Measurements from ENCODE around the gene ZNF511.
"Not testable (repeated sequence)": the region's sequence is repeated elsewhere in the genome, so short reads cannot be mapped to it uniquely, and the experiment has no call there.

ZNF511 gene

DNA sequence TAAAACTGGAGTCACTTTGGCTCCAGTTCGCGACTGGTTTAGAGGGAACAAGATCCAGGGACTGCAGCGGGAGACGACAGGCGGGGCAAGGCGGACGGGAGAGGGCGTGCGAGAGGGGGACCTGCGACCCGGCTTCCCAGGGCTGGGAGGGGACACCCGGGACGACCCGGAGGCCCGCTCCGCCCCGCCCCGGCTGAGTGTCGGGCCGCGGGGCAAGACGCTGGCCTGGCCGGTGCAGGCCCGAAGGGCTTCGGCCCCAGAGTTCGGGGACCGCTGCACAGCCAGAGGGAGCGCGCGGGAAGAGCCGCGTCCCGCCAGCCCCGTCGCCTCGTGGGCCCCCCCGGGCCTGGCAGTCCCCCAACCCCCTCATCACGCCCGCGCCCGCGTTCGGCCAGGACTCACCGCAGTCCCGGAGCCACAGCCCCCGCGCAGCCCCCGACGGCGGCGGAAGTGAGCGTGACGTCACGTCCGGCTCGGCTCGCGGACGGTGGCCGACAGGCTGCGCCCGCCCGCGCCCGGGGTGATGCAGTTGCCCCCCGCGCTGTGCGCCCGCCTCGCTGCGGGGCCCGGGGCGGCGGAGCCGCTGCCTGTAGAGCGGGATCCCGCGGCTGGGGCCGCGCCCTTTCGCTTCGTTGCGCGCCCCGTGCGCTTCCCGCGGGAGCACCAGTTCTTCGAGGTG, at the start of gene ZNF511, which contains the start of gene TUBGCP2:
Gene ZNF511 (plus strand): TSS at position 494 of the 679 bp plus-strand sequence. CDS start 30 bp downstream, at position 524.
Gene TUBGCP2 (minus strand): TSS at position 452 of the 679 bp plus-strand sequence. CDS start 5,931 bp downstream, outside the sequence.
- H3K27me3 Mint-ChIP-seq = no peaks in the 10 kb centered on the region
- H3K27ac Mint-ChIP-seq = peak within 1 kb of the TSS; percentile 100
- no peaks in the 10 kb centered on the region for H3K9me3 Mint-ChIP-seq
- H3K4me3 Mint-ChIP-seq = peak within 1 kb of the TSS; percentile 98
- no peaks in the 10 kb centered on the region for H3K36me3 Mint-ChIP-seq
- H3K4me1 Mint-ChIP-seq = peaks cover 34% of the 10 kb centered on the region

GRCh38 chr10:133259602-133259989, 49.1 kb upstream of the ZNF511 start:
- Mint-ChIP-seq H3K27me3 (no peaks in the 10 kb centered on the region), H3K36me3 (no peaks in the 10 kb centered on the region), H3K4me3 (peak overlapping the region; percentile 77), H3K9me3 (no peaks in the 10 kb centered on the region), H3K4me1 (peaks cover 56% of the 10 kb centered on the region), H3K27ac (peak overlapping the region; percentile 82)

- Mint-ChIP-seq H3K4me1 (peaks cover 64% of the 10 kb centered on the region), H3K27ac (peak overlapping the region; percentile 65), H3K27me3 (no peaks in the 10 kb centered on the region), H3K36me3 (no peaks in the 10 kb centered on the region), H3K4me3 (peak overlapping the region; percentile 68), H3K9me3 (no peaks in the 10 kb centered on the region)
Observed at GRCh38 chr10:133260895-133261725, 47.6 kb upstream of the ZNF511 start.

DNA sequence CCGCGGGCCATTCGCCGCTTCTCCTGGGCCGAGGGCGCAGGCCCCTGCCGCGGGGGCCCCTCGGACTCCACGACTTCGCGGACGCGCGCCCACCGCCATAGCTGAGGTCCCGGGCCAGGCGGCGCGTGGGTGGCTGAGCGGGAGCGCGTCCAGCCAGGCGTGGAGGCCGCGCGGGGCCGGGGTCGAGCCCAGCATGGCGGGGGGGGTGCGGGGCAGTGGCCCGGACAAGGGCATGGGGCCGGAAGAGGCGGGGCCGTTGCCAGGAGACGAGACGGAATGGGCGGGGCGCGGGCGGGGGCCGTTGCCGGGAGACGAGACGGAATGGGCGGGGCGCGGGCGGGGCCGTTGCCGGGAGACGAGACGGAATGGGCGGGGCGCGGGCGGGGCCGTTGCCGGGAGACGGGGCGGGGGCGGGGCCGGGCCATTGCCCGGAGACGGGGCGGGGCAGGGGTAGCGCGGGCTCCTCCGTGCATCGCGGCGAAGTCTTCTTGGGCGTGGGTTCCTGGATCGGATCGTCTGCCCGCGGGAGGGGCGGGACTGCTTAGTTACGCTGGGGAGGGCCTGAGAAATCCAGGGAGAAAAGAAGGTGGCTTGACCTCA, 46.9 kb upstream of the ZNF511 start:
- H3K36me3 Mint-ChIP-seq = no peaks in the 10 kb centered on the region
- peaks cover 64% of the 10 kb centered on the region for H3K4me1 Mint-ChIP-seq
- H3K27ac Mint-ChIP-seq = no peak overlapping the region
- no peaks in the 10 kb centered on the region for H3K9me3 Mint-ChIP-seq
- H3K27me3 Mint-ChIP-seq = no peaks in the 10 kb centered on the region
- H3K4me3 Mint-ChIP-seq = peak overlapping the region; percentile 68

DNA sequence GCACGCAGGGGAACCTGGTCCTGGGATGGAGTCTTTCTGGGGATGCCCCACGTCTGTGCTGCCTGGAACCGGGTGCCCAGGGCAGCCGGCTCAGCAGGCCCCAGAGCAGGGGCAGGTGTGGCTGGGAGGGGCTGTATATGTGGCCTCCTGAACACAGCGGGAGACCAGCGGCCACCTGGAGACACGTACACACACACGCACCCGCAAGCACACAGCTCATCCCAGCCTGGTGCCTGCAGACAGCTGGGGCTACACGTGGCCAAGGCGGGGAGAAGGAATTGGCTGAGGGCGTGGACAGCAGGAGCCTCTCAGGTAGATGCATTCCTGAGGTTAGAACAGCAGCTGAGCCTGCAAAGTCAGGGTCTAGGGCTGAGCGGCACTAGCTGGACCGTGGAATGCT, 46.0 kb upstream of the ZNF511 start:
- Mint-ChIP-seq H3K9me3 (no peaks in the 10 kb centered on the region), H3K4me1 (peaks cover 59% of the 10 kb centered on the region), H3K27me3 (no peaks in the 10 kb centered on the region), H3K27ac (no peak overlapping the region), H3K4me3 (peak overlapping the region; percentile 66), H3K36me3 (no peaks in the 10 kb centered on the region)

DNA sequence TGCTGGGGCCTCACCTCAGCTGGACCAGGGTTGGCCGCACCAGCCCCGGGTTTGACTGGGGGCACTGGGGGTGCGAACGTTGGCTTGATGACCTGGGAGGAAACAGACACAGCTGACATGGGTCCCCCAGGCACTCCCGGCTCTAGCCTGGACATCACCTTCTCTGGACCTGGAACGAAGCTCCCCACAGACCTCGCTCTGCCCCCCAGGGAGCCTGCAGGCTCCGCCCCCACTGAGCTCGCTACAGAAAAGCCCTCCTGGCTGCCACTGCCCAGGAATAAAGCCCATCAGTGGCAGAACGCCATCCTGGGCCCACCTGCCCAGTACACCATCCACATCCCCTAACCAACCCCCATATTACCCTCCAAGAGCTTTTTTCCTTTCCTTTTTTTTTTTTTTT, 45.0 kb upstream of the ZNF511 start:
- Mint-ChIP-seq H3K27me3 (no peaks in the 10 kb centered on the region), H3K4me3 (no peak overlapping the region), H3K36me3 (no peaks in the 10 kb centered on the region), H3K27ac (no peak overlapping the region), H3K4me1 (peaks cover 55% of the 10 kb centered on the region), H3K9me3 (no peaks in the 10 kb centered on the region)

DNA sequence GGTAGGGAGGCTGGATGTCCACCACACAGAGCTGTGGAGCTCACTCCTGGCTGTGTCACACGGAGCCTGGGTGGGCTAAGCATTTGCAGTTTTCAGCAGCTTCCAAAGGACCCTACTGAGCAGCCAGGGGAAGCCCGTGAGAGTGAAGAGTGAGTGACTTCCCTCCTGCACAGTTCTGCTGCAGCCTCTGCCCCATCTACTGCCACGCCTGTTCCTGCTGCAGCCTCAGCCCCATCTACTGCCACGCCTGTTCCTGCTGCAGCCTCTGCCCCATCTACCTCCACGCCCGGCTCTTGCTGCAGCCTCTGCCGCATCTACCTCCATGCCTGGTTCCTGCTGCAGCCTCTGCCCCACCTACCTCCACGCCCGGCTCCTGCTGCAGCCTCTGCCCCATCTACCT, 44.3 kb upstream of the ZNF511 start:
- Mint-ChIP-seq H3K9me3 (no peaks in the 10 kb centered on the region), H3K27ac (no peak overlapping the region), H3K4me3 (peak overlapping the region; percentile 26)

DNA sequence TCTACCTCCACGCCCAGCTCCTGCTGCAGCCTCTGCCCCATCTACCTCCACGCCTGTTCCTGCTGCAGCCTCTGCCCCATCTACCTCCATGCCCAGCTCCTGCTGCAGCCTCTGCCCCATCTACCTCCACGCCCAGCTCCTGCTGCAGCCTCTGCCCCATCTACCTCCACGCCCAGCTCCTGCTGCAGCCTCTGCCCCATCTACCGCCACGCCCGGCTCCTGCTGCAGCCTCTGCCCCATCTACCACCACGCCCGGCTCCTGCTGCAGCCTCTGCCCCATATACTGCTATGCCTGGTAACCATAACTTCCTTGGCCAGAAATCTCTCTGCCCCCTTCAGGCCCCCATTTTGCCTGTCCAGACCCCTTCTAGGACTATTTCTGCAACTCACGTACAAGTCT, 43.7 kb upstream of the ZNF511 start:
- not testable (repeated sequence) for H3K4me3 Mint-ChIP-seq, H3K9me3 Mint-ChIP-seq, H3K27me3 Mint-ChIP-seq, H3K27ac Mint-ChIP-seq, H3K36me3 Mint-ChIP-seq
- peaks cover 43% of the 10 kb centered on the region for H3K4me1 Mint-ChIP-seq

More for the DNA sequence above, 44.3 kb upstream of the ZNF511 start:
- H3K36me3 Mint-ChIP-seq = no peaks in the 10 kb centered on the region
- no peaks in the 10 kb centered on the region for H3K27me3 Mint-ChIP-seq
- peaks cover 48% of the 10 kb centered on the region for H3K4me1 Mint-ChIP-seq

GRCh38 chr10:133266056-133266795, 42.5 kb upstream of the ZNF511 start:
- Mint-ChIP-seq H3K27ac (no peak overlapping the region), H3K4me3 (no peak overlapping the region), H3K9me3 (no peaks in the 10 kb centered on the region)

GRCh38 chr10:133267293-133267692, 41.4 kb upstream of the ZNF511 start:
- Mint-ChIP-seq H3K27me3 (no peaks in the 10 kb centered on the region), H3K4me3 (no peak overlapping the region), H3K9me3 (no peaks in the 10 kb centered on the region), H3K27ac (no peak overlapping the region), H3K4me1 (peaks cover 30% of the 10 kb centered on the region), H3K36me3 (no peaks in the 10 kb centered on the region)

More at GRCh38 chr10:133266056-133266795, 42.5 kb upstream of the ZNF511 start:
- H3K36me3 Mint-ChIP-seq = no peaks in the 10 kb centered on the region
- H3K27me3 Mint-ChIP-seq = no peaks in the 10 kb centered on the region
- peaks cover 31% of the 10 kb centered on the region for H3K4me1 Mint-ChIP-seq

GRCh38 chr10:133267829-133268228, 40.9 kb upstream of the ZNF511 start:
- H3K27ac Mint-ChIP-seq = no peak overlapping the region
- peaks cover 24% of the 10 kb centered on the region for H3K4me1 Mint-ChIP-seq
- no peaks in the 10 kb centered on the region for H3K27me3 Mint-ChIP-seq
- H3K9me3 Mint-ChIP-seq = no peaks in the 10 kb centered on the region
- H3K36me3 Mint-ChIP-seq = no peaks in the 10 kb centered on the region
- H3K4me3 Mint-ChIP-seq = no peak overlapping the region

DNA sequence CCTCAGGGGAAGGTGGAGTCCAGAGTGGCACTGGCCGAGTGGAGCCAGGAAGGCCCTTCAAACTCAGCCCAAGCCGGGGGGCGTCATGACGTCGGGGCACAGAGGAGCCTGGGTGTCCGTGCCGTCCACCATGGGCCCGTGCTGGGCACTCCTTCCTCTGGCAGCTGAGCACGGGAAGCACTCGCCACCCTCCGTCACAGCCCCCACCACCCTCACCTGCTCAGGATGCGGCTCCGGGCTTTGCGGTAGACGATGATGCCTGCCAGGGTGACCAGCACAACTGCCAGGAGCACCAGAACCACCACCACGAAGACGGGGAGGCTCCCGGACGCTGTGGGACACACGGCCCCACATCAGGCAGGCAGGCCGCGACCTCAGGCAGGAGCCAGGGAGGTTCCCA, 40.2 kb upstream of the ZNF511 start:
- Mint-ChIP-seq H3K36me3 (no peaks in the 10 kb centered on the region), H3K4me1 (peaks cover 18% of the 10 kb centered on the region), H3K9me3 (no peaks in the 10 kb centered on the region), H3K27ac (no peak overlapping the region), H3K27me3 (no peaks in the 10 kb centered on the region), H3K4me3 (no peak overlapping the region)

- Mint-ChIP-seq H3K4me1 (peaks cover 10% of the 10 kb centered on the region), H3K27me3 (no peaks in the 10 kb centered on the region), H3K9me3 (no peaks in the 10 kb centered on the region), H3K27ac (no peak overlapping the region), H3K36me3 (no peaks in the 10 kb centered on the region), H3K4me3 (no peak overlapping the region)
Observed at GRCh38 chr10:133269367-133269766, 39.3 kb upstream of the ZNF511 start.

DNA sequence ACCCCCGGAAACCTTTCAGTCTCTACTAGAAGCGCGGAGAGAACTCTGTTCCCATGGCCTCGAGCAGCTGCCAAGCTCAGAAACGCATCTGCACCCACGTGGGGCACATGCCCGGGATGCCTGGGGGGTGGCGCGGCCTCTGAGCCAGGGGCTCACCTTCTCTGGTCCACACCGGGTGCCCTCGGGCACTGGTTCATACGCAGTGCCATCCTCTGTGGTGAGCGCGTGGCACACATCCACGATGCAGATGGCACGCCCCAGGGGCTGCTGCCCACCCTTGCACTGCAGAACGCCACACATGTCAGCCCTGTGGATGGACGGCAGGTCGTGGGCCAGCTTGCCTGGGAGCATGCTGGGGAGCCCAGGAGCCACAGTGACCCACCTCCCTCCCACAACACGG, 38.5 kb upstream of the ZNF511 start:
- H3K4me3 Mint-ChIP-seq = no peak overlapping the region
- no peaks in the 10 kb centered on the region for H3K9me3 Mint-ChIP-seq
- H3K36me3 Mint-ChIP-seq = no peaks in the 10 kb centered on the region
- H3K27ac Mint-ChIP-seq = no peak overlapping the region
- no peaks in the 10 kb centered on the region for H3K27me3 Mint-ChIP-seq
- H3K4me1 Mint-ChIP-seq = peaks cover 7% of the 10 kb centered on the region

DNA sequence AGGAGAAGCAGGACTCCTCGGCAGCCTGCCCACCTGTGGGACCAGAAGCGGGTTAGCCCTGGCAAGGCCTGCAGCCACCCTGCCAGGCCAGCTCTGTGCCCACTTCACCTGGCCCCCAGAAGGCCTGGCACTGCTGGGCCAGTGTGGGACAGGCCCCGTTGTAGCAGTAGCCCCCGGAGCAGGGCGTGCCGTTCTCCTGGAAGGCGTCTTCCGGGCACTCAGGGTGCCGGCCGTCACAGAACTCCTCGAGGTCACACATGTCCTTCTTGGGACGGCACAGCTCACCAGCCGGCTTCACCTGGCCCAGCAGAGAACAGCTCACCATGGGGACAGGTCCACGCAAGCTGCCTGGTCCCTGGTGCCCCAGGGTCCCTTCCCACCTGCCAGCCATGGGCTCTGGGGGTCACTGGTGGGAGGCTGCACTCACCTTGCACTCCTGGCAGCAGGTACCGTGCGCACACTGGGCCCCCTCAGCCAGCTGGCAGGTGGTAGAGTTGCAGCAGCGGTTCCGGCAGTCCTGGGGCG, 37.9 kb upstream of the ZNF511 start:
- Mint-ChIP-seq H3K36me3 (no peaks in the 10 kb centered on the region), H3K4me1 (peaks cover 9% of the 10 kb centered on the region), H3K9me3 (no peaks in the 10 kb centered on the region), H3K4me3 (no peak overlapping the region), H3K27ac (no peak overlapping the region), H3K27me3 (no peaks in the 10 kb centered on the region)

Data from activated naive CD4-positive, alpha-beta T cell treated with anti-CD3 and anti-CD28 coated beads, Interleukin-2, amount 50 U/mL, for 24 hours (primary cell).